ENCODE measurements around the gene ACTN2.

ACTN2 gene

GRCh38 chr1:236686815-236687160 is 489 bp downstream of the ACTN2 start:
- Histone ChIP-seq H3K4me2 (ENCODE audit: insufficient read depth, low read length) (no peak overlapping the region), H3K4me3 (ENCODE audit: low read depth in 1 of 2, low read length in 2 of 2) (no peak overlapping the region), H3K79me2 (ENCODE audit: insufficient read depth, low read length) (no peaks in the 10 kb centered on the region), H3K36me3 (ENCODE audit: insufficient read depth, low read length) (no peaks in the 10 kb centered on the region), H4K20me1 (ENCODE audit: insufficient read depth, low read length) (no peaks in the 10 kb centered on the region), H3K9me3 (ENCODE audit: insufficient read depth, low read length, severe bottlenecking) (no peaks in the 10 kb centered on the region), H3K27ac (ENCODE audit: low read length) (no peak overlapping the region), H3K9ac (ENCODE audit: low read depth, low read length) (no peak overlapping the region), H3K4me1 (ENCODE audit: insufficient read depth, low read length) (no peaks in the 10 kb centered on the region), H2AFZ (ENCODE audit: low read depth, low read length) (no peak overlapping the region), H3K27me3 (ENCODE audit: insufficient read depth, low read length, poor library complexity) (no peaks in the 10 kb centered on the region)
- TF ChIP-seq, protein P1, sequence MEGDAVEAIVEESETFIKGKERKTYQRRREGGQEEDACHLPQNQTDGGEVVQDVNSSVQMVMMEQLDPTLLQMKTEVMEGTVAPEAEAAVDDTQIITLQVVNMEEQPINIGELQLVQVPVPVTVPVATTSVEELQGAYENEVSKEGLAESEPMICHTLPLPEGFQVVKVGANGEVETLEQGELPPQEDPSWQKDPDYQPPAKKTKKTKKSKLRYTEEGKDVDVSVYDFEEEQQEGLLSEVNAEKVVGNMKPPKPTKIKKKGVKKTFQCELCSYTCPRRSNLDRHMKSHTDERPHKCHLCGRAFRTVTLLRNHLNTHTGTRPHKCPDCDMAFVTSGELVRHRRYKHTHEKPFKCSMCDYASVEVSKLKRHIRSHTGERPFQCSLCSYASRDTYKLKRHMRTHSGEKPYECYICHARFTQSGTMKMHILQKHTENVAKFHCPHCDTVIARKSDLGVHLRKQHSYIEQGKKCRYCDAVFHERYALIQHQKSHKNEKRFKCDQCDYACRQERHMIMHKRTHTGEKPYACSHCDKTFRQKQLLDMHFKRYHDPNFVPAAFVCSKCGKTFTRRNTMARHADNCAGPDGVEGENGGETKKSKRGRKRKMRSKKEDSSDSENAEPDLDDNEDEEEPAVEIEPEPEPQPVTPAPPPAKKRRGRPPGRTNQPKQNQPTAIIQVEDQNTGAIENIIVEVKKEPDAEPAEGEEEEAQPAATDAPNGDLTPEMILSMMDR (IDR thresholded peaks at IDR 0.05; ENCODE audit: borderline replicate concordance, extremely low read depth, low read length, poor library complexity, severe bottlenecking): no peak
- TF ChIP-seq EZH2 (IDR thresholded peaks at IDR 0.05; ENCODE audit: borderline replicate concordance, low read depth, low read length, severe bottlenecking): no peak
- DNase-seq (no peak), ATAC-seq (ENCODE audit: insufficient read depth, low read depth) (no peak)

DNA sequence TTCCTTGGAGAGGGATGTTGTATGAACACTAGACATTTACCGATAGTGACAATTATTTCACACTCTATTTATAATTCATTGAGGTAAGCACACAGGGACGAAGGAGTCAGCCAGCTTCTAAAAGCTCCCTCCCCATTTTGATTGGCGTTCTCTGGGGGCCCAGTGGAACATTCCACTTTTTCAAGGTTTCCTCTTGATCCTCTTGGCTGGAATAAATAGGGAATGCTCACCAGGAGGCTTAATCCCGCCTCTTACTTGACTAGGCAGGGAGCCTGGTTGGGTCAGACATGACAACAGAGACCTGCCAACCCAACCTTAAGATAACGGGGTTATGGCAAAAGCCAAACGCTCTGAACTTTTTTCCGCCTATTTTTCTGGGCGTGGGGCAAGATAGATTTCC is 974 bp downstream of the ACTN2 start:
- H2AFZ ChIP-seq (ENCODE audit: low read depth, low read length): no peak overlapping the region
- H3K4me2 ChIP-seq (ENCODE audit: insufficient read depth, low read length): no peak overlapping the region

DNA sequence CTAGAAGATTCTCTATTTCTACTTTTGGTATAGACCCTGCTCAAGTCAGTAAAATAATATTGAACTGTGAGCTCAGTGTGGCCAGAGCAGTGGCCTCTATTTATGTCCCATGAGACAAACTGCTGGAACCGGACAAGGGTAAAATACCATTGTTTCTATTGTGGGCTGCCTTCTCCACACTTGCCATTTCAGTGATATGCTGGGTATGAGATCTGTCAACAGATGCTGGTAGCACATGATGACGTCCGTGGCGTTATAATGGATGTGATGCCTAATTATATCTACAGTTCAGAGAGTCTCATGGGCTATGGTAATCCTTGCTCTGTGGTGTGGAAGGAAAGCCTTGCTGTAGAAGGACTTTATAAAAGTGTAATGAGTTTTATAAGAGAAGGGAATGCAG is 2.4 kb downstream of the ACTN2 start:
- Histone ChIP-seq H3K27ac (ENCODE audit: low read length) (no peak overlapping the region), H2AFZ (ENCODE audit: low read depth, low read length) (no peak overlapping the region), H3K4me2 (ENCODE audit: insufficient read depth, low read length) (no peak overlapping the region), H3K4me1 (ENCODE audit: insufficient read depth, low read length) (no peaks in the 10 kb centered on the region), H4K20me1 (ENCODE audit: insufficient read depth, low read length) (no peaks in the 10 kb centered on the region), H3K4me3 (ENCODE audit: low read depth in 1 of 2, low read length in 2 of 2) (no peak overlapping the region), H3K27me3 (ENCODE audit: insufficient read depth, low read length, poor library complexity) (no peaks in the 10 kb centered on the region), H3K9ac (ENCODE audit: low read depth, low read length) (no peak overlapping the region), H3K79me2 (ENCODE audit: insufficient read depth, low read length) (no peaks in the 10 kb centered on the region), H3K36me3 (ENCODE audit: insufficient read depth, low read length) (no peaks in the 10 kb centered on the region), H3K9me3 (ENCODE audit: insufficient read depth, low read length, severe bottlenecking) (no peaks in the 10 kb centered on the region)
- TF ChIP-seq EZH2 (IDR thresholded peaks at IDR 0.05; ENCODE audit: borderline replicate concordance, low read depth, low read length, severe bottlenecking): no peak
- TF ChIP-seq, protein P1 (IDR thresholded peaks at IDR 0.05; ENCODE audit: borderline replicate concordance, extremely low read depth, low read length, poor library complexity, severe bottlenecking): no peak
- DNase-seq (no peak), ATAC-seq (ENCODE audit: insufficient read depth, low read depth) (no peak)

More for the DNA sequence above, 974 bp downstream of the ACTN2 start:
- Histone ChIP-seq H3K27ac (ENCODE audit: low read length) (no peak overlapping the region), H3K9ac (ENCODE audit: low read depth, low read length) (no peak overlapping the region), H3K27me3 (ENCODE audit: insufficient read depth, low read length, poor library complexity) (no peaks in the 10 kb centered on the region), H3K4me1 (ENCODE audit: insufficient read depth, low read length) (no peaks in the 10 kb centered on the region), H3K4me3 (ENCODE audit: low read depth in 1 of 2, low read length in 2 of 2) (no peak overlapping the region), H3K9me3 (ENCODE audit: insufficient read depth, low read length, severe bottlenecking) (no peaks in the 10 kb centered on the region), H3K36me3 (ENCODE audit: insufficient read depth, low read length) (no peaks in the 10 kb centered on the region), H3K79me2 (ENCODE audit: insufficient read depth, low read length) (no peaks in the 10 kb centered on the region), H4K20me1 (ENCODE audit: insufficient read depth, low read length) (no peaks in the 10 kb centered on the region)
- no peak for ATAC-seq (ENCODE audit: insufficient read depth, low read depth)
- DNase-seq: no peak
- TF ChIP-seq, protein P1 (IDR thresholded peaks at IDR 0.05; ENCODE audit: borderline replicate concordance, extremely low read depth, low read length, poor library complexity, severe bottlenecking): no peak
- no peak for TF ChIP-seq EZH2 (IDR thresholded peaks at IDR 0.05; ENCODE audit: borderline replicate concordance, low read depth, low read length, severe bottlenecking)

Measured in DND-41 (cell line).